Activated CD4-positive, alpha-beta T cell treated with anti-CD3 and anti-CD28 coated beads, Interleukin-2, amount 10 ng/mL, durations not matched to agents 7 days and 5 days (primary cell): ENCODE measurements around the gene CAGE1. TPM values are rescaled to one million over a fixed set of nuclear protein-coding genes. Genes with fewer than 3 reads are reported as not detected.
"Not testable (repeated sequence)": the region's sequence is repeated elsewhere in the genome, so short reads cannot be mapped to it uniquely, and the experiment has no call there.

Experiments
- CTCF ChIA-PET: fragments of 350-600 bp; sonication (Branson Sonifier 250); formaldehyde crosslinking; loops from one replicate; lab custom pipeline; 2021; ENCODE audit warnings: antibody characterized with exemption; lab: Charles Lee
- POLR2A ChIA-PET: fragments of 350-600 bp; sonication (Branson Sonifier 250); formaldehyde crosslinking; loops from one replicate; lab custom pipeline; 2021; ENCODE audit warnings: antibody characterized with exemption; lab: Charles Lee
- DNase-seq: peaks from one replicate; pipeline ENCODE4 v3.0.0-alpha.2; 2020
- H3K27ac Mint-ChIP-seq: one replicate; pipeline ENCODE4 v1.8.0; 2021; ENCODE audit warnings: mild to moderate bottlenecking, moderate library complexity, mixed read lengths
- H3K27me3 Mint-ChIP-seq: one replicate; pipeline ENCODE4 v1.8.0; 2021; ENCODE audit warnings: mixed read lengths
- H3K36me3 Mint-ChIP-seq: one replicate; pipeline ENCODE4 v1.8.0; 2021; ENCODE audit warnings: low read depth, mixed read lengths
- H3K4me1 Mint-ChIP-seq: one replicate; pipeline ENCODE4 v1.8.0; 2021; ENCODE audit warnings: mixed read lengths
- H3K4me3 Mint-ChIP-seq: one replicate; pipeline ENCODE4 v1.8.0; 2021; ENCODE audit warnings: mild to moderate bottlenecking, moderate library complexity, mixed read lengths
- H3K9me3 Mint-ChIP-seq: one replicate; pipeline ENCODE4 v1.8.0; 2021; ENCODE audit warnings: mixed read lengths
- total RNA-seq, 2 experiments: library from RNA; stranded (reverse); gene quantifications; one replicate each; pipeline ENCODE4 v1.2.3, GENCODE V29; 2021

CAGE1 gene
- total RNA-seq, 2 experiments from 2014 or later: 0.12 TPM; not detected in 1

DNA sequence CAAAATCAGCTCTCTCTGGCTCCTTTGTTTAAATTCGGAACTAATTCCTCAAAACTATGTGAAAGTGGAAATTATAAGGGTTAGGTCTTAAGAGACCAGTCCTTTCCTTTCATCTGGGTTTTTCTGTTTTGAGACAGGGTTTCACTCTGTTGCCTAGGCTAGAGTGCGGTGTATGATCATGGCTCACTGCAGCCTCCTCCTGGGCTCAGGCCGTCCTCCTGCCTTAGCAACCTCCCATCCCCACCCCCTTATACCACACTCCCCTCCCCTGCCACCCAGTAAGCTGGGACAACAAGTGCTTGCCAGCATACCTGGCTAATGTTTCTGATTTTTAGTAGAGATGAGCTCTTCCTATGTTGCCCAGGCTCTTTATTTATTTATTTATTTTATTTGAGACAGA is 63.8 kb downstream of the CAGE1 start:
- no peak for DNase-seq
- ChIA-PET POLR2A (no interaction called here), CTCF (interaction anchor here (2.0 to 2.1 kb wide), 2 partner anchors 10 to 12 kb away, joined by 5 to 7 read pairs; partner anchors contain the start of gene SSR1)
- Mint-ChIP-seq H3K9me3 (peaks cover 2% of the 10 kb centered on the region), H3K27me3 (peaks cover 8% of the 10 kb centered on the region), H3K27ac (no peak overlapping the region), H3K36me3 (no peaks in the 10 kb centered on the region), H3K4me1 (peaks cover 3% of the 10 kb centered on the region), H3K4me3 (no peak overlapping the region)

DNA sequence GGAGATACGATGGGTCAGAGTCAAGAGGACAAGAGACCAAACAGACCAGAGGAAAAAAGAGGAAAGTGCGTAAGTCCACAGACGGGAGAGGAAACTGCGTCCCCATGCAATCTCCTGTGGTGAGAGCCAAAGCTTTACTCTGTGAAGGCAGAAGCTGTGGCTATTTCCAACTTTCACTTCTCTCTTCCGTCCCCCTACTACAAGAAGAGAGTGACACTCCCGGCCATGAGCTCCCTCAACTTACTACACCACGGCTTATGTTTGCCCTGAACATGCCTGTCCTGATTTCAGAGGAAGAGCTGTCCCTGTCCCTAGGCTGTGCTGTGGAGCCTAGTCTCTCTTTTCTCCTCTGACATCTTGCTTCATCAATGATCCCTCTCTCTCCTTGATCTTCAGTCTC is 65.0 kb downstream of the CAGE1 start:
- Mint-ChIP-seq H3K4me1 (peaks cover 3% of the 10 kb centered on the region), H3K27me3 (peaks cover 8% of the 10 kb centered on the region)
- CTCF ChIA-PET: interaction anchor here (0.7 to 2.1 kb wide), 5 partner anchors 10 to 61 kb away, joined by 3 to 7 read pairs (median 3); partner anchors contain the start of gene SSR1

DNA sequence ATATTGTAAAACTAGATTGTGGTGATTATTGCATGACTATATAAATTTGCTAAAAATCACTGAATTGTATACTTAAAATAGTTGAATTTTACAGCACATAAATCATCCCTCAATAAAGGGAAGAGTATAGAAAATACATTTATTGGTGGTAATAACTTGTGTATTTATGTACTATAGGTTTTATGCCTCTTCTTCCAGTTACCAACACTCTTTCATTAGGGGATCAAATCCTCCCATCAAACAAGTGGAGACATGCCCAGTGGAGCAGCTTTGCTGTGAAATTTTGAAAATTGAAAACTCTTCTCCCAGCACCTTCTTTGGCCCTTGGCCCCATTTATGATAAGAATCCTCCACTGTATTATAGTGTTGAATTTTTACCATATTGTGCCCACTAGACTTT is 66.5 kb downstream of the CAGE1 start:
- peaks cover 2% of the 10 kb centered on the region for H3K9me3 Mint-ChIP-seq
- no peak for DNase-seq
- ChIA-PET CTCF (no interaction called here), POLR2A (no interaction called here)
- H3K4me1 Mint-ChIP-seq: peaks cover 3% of the 10 kb centered on the region
- no peak overlapping the region for H3K4me3 Mint-ChIP-seq
- H3K27ac Mint-ChIP-seq: no peak overlapping the region
- no peaks in the 10 kb centered on the region for H3K36me3 Mint-ChIP-seq
- peaks cover 8% of the 10 kb centered on the region for H3K27me3 Mint-ChIP-seq

More for the DNA sequence above, 65.0 kb downstream of the CAGE1 start:
- H3K9me3 Mint-ChIP-seq: peaks cover 2% of the 10 kb centered on the region
- H3K36me3 Mint-ChIP-seq: no peaks in the 10 kb centered on the region
- DNase-seq: no peak
- H3K27ac Mint-ChIP-seq: no peak overlapping the region
- POLR2A ChIA-PET: no interaction called here
- H3K4me3 Mint-ChIP-seq: no peak overlapping the region

DNA sequence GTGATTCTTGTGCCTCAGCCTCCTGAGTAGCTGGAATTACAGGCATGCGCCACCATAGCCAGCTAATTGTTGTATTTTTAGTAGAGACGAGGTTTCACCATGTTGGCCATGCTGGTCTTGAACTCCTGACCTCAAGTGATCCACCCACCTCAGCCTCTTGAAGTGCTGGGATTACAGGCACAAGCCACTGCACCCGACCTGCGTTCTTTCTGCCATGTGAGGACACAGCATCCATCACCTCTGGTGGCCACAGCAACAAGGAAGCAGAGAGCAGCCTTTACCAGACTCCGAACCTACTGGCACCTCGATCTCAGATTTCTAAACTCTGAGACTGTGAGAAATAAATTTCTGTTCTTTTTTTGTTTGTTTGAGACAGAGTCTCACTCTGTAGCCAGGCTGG is 67.7 kb downstream of the CAGE1 start:
- CTCF ChIA-PET, H3K27me3 Mint-ChIP-seq, DNase-seq, H3K4me1 Mint-ChIP-seq, H3K36me3 Mint-ChIP-seq, H3K27ac Mint-ChIP-seq, POLR2A ChIA-PET, H3K9me3 Mint-ChIP-seq, H3K4me3 Mint-ChIP-seq: not testable (repeated sequence)

DNA sequence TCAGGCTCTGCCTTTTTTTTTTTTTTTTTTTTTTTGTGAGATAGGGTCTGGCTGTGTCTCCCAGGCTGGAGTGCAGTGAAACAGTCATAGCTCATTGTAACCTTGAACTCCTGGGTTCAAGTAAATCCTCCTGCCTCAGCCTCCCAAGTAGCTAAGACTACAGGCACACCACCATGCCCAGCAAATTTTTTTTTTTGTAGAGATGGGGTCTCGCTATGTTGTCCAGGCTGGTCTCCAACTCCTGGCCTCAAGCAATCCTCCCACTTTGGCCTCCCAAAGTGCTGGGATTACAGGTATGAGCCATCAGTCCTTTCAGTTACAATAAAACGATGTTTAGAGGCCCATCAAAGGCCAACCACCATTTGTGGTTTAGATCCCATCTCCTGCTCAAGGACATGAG is 70.1 kb downstream of the CAGE1 start:
- H3K36me3 Mint-ChIP-seq, POLR2A ChIA-PET, H3K4me3 Mint-ChIP-seq, H3K27me3 Mint-ChIP-seq, DNase-seq, H3K27ac Mint-ChIP-seq, H3K9me3 Mint-ChIP-seq, H3K4me1 Mint-ChIP-seq: not testable (repeated sequence)
- CTCF ChIA-PET: interaction anchor here (0.6 to 0.7 kb wide), 2 partner anchors 122 to 576 kb away, joined by 3 to 4 read pairs; no protein-coding TSS in a partner anchor

DNA sequence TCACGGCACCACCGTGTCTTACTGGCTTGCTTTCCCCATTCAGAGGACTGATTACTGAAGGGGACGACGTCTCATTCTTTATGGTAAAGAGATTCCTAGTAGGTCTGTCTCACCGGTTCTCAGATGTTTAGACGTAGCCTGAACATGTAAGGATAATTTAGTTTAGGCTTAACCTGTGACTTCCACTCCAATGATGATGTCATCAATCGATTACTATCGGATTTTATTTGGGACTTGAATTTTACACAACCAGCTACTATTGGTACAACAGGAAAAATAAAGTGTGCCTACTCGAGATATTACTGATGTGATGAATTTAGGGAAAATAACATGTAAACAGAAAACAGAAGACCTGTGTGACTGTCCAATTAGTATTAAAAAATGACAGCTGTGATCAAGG is 72.0 kb downstream of the CAGE1 start:
- DNase-seq: no peak
- ChIA-PET CTCF (no interaction called here), POLR2A (interaction anchor here (0.7 kb wide), 1 partner anchor 827 kb away, joined by 3 read pairs; no protein-coding TSS in a partner anchor)
- Mint-ChIP-seq H3K9me3 (no peaks in the 10 kb centered on the region), H3K27ac (peak overlapping the region; percentile 15), H3K4me1 (peaks cover 18% of the 10 kb centered on the region), H3K4me3 (no peak overlapping the region), H3K27me3 (no peaks in the 10 kb centered on the region), H3K36me3 (no peaks in the 10 kb centered on the region)

DNA sequence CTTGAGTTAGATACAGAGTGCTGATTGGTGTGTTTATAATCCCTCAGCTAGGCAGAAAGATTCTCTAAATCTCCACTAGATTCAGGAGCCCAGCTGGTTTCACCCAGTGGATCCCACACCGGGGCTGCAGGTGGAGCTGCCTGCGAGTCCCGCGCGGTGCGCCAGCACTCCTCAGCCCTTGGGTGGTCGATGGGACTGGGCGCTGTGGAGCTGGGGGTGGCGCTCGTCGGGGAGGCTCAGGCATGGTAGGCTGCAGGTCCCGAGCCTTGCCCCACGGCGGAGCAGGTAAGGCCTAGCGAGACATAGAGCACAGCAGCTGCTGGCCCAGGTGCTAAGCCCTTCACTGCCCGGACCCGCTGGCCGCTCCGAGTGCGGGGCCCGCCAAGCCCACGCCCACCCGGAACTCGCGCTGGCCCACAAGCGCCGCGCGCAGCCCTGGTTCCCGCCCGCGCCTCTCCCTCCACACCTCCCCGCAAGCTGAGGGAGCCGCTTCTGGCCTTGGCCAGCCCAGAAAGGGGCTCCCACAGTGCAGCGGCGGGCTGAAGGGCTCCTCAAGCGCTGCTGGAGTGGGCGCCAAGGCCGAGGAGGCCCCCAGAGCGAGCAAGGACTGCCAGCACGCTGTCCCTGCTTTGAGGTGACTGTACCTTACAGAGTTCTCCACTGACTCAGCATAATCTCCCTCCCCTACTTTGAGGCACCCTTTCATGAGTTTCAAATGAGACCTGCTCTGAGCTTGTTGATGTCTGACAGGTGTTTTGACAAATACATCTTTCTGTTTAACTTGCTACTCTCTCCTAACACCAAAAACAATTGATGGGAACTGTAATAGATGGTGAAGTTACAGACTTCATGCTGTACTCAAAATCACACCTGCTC is 72.6 kb downstream of the CAGE1 start:
- Mint-ChIP-seq H3K9me3 (no peaks in the 10 kb centered on the region), H3K4me1 (peaks cover 22% of the 10 kb centered on the region), H3K27ac (peak overlapping the region; percentile 15), H3K4me3 (no peak overlapping the region), H3K36me3 (peaks cover 4% of the 10 kb centered on the region), H3K27me3 (no peaks in the 10 kb centered on the region)
- ChIA-PET CTCF (interaction anchor here (1.4 to 1.5 kb wide), 2 partner anchors 9 to 18 kb away, joined by 5 read pairs; no protein-coding TSS in a partner anchor), POLR2A (interaction anchor here (0.7 kb wide), 1 partner anchor 827 kb away, joined by 3 read pairs; no protein-coding TSS in a partner anchor)
- DNase-seq: no peak

DNA sequence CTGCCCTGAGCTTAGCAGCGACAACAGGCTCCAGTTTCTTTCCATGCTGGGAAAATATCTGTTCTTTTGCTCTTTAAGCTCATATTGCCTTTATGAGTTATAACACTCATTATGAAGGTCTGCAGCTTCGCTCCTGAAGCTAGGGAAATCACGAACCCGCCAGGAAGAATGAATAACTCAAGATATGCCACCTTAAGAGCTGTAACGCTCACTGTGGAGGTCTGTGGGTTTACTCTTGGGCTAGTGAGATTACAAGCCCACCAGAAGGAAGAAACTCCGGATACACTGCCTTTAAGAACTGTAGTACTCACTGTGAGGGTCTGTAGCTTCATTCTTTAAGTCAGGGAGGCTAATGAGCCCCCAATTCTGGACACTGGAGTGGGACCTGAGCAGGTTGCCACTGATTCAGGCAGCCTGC is 73.6 kb downstream of the CAGE1 start:
- H3K36me3 Mint-ChIP-seq: peaks cover 9% of the 10 kb centered on the region
- H3K27me3 Mint-ChIP-seq: no peaks in the 10 kb centered on the region
- H3K4me3 Mint-ChIP-seq: no peak overlapping the region
- no peak overlapping the region for H3K27ac Mint-ChIP-seq
- no peaks in the 10 kb centered on the region for H3K9me3 Mint-ChIP-seq
- ChIA-PET CTCF (interaction anchor here (0.6 to 1.5 kb wide), 5 partner anchors 10 to 463 kb away, joined by 3 to 5 read pairs (median 3); no protein-coding TSS in a partner anchor), POLR2A (interaction anchor here (0.6 kb wide), 1 partner anchor 73 kb away, joined by 3 read pairs; the partner anchor contains the start of genes CAGE1 and RIOK1)
- peaks cover 28% of the 10 kb centered on the region for H3K4me1 Mint-ChIP-seq
- no peak for DNase-seq

DNA sequence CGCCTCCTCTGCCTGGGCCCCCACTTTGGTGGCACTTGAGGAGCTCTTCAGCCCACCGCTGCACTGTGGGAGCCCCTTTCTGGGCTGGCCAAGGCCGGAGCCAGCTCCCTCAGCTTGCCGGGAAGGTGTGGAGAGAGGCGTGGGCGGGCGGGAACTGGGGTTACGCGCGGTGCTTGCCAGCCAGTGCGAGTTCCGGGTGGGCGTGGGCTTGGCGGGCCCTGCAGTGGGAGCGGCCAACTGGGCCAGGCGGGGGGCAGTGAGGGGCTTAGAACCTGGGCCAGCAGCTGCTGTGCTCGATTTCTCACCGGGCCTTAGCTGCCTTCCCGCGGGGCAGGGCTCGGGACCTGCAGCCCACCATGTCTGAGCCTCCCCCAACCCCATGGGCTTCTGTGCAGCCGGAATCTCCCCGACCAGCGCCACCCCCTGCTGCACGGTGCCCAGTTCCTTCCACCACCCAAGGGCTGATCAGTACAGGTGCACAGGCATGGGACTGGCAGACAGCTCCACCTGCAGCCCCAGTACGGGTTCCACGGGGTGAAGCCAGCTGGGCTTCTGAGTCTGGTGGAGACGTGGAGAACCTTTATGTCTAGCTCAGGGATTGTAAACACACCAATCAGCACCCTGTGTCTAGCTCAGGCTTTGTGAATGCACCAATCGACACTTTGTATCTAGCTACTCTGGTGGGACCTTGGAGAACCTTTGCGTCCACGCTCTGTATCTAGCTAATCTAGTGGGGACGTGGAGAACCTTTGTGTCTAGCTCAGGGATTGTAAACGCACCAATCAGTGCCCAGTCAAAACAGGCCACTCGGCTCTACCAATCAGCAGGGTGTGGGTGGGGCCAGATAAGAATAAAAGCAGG is 74.2 kb downstream of the CAGE1 start:
- H3K27me3 Mint-ChIP-seq, DNase-seq, H3K4me3 Mint-ChIP-seq, H3K27ac Mint-ChIP-seq, H3K9me3 Mint-ChIP-seq: not testable (repeated sequence)
- Mint-ChIP-seq H3K36me3 (peaks cover 14% of the 10 kb centered on the region), H3K4me1 (peaks cover 32% of the 10 kb centered on the region)
- CTCF ChIA-PET: interaction anchor here (0.6 to 2.3 kb wide), 6 partner anchors 10 to 462 kb away, joined by 3 to 7 read pairs (median 4); no protein-coding TSS in a partner anchor
- POLR2A ChIA-PET: interaction anchor here (0.6 kb wide), 1 partner anchor 74 kb away, joined by 3 read pairs; the partner anchor contains the start of genes CAGE1 and RIOK1

DNA sequence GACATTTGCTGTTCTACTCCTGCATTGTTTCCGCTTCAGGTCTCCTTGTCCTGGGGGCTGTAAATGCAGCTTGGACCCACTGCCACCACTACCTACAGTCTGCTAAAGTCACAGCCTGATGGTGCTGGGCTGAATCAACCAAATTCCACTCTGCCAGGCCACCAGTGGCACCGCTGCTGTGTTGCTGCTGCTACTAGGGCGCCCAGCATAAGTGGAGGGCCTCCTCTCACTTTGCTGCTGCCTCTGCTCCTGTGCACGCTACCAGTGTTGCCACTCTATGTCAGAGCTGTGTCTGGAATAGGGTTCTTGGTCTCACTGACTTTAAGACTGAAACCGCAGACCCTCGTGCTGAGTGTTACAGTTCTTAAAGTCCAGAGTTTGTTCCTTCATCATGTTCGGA is 75.1 kb downstream of the CAGE1 start:
- no peak for DNase-seq
- Mint-ChIP-seq H3K4me1 (peaks cover 38% of the 10 kb centered on the region), H3K36me3 (peaks cover 23% of the 10 kb centered on the region), H3K4me3 (no peak overlapping the region), H3K27me3 (no peaks in the 10 kb centered on the region), H3K27ac (peak overlapping the region; percentile 93), H3K9me3 (peaks cover 2% of the 10 kb centered on the region)
- ChIA-PET CTCF (interaction anchor here (2.3 kb wide), 1 partner anchor 11 kb away, joined by 7 read pairs; no protein-coding TSS in a partner anchor), POLR2A (no interaction called here)

DNA sequence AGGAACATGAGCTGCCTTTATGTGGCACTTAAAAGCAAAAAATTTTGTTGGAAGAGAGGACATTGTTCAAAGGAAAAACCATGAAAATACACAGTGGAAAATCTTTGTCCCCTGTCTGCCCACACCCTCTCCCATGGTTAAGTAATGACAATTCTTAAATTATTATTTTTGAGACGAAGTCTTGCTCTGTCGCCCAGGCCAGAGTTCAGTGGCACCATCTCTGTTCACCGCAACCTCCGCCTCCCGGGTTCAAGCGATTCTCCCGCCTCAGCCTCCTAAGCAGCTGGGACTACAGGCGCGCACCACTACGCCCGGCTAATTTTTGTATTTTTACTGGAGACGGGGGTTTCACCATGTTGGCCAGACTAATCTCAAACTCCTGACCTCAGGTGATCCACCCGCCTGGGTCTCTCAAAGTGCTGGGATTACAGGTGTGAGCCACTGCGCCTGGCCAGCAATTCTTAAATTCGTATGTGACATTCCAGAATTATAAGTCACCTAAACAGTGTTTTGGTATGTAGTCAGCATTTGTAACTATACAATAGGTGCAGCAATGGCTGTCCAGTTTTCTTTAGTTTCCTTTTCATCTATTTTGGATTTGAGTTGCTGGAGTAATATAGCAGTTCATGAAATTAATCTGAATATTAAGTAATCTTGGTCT is 75.9 kb downstream of the CAGE1 start:
- Mint-ChIP-seq H3K36me3 (peaks cover 31% of the 10 kb centered on the region), H3K27me3 (no peaks in the 10 kb centered on the region), H3K9me3 (peaks cover 2% of the 10 kb centered on the region), H3K27ac (peak overlapping the region; percentile 93), H3K4me3 (peak overlapping the region; percentile 96), H3K4me1 (peaks cover 46% of the 10 kb centered on the region)
- ChIA-PET CTCF (interaction anchor here (1.0 to 2.3 kb wide), 3 partner anchors 12 to 38 kb away, joined by 3 to 7 read pairs (median 3); no protein-coding TSS in a partner anchor), POLR2A (interaction anchor here (0.6 kb wide), 1 partner anchor 77 kb away, joined by 3 read pairs; the partner anchor contains the start of genes CAGE1 and RIOK1)
- DNase-seq: no peak
